Upper lobe of left lung (tissue), 4 donors: Measurements from ENCODE around the gene CMC2.

Source experiments
- EP300 ChIP-seq, 4 donors: sonication (generic); formaldehyde crosslinking; IDR thresholded peaks; one replicate each; pipeline ENCODE4 v1.5.1; 2017; ENCODE audit warnings: antibody characterized with exemption in 4 of 4, control low read depth in 2 of 4
- POLR2A ChIP-seq, 4 donors: fragments of 450-650 bp; IDR thresholded peaks; one replicate each; pipeline ENCODE4 v1.5.1; 2016 to 2017; ENCODE audit warnings: antibody characterized with exemption in 4 of 4, mild to moderate bottlenecking in 2 of 4
- TF ChIP-seq, protein P1 (sequence below), 6 experiments: fragments of 450-650 bp in 4 of 6; fragments of 200-600 bp in 2 of 6; sonication (generic) in 2 of 6; IDR thresholded peaks; one replicate each; pipeline ENCODE4 v1.5.1; 2016 to 2019; ENCODE audit warnings: antibody characterized with exemption in 6 of 6

DNA sequence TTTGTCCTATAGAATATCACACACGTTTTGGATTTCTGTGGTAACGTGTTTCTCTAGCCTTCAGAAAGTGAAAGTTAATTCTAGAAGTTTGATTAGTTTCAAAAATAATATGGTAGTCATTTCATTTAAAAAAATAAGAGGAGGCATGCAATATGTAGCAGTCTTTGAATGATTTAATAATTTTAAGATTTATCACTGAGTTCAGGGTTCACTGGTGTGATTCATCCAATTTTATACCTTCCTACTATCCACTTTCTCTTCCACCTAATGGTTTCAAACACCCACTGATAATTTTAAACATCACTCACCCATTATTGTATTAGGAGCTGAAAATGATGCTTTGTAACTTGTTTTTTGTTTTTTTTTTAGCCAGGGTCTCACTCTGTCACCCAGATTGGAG is 42.3 kb downstream of the CMC2 start:
- TF ChIP-seq EP300 (IDR thresholded peaks at IDR 0.05) = no peak
- TF ChIP-seq, protein P1, sequence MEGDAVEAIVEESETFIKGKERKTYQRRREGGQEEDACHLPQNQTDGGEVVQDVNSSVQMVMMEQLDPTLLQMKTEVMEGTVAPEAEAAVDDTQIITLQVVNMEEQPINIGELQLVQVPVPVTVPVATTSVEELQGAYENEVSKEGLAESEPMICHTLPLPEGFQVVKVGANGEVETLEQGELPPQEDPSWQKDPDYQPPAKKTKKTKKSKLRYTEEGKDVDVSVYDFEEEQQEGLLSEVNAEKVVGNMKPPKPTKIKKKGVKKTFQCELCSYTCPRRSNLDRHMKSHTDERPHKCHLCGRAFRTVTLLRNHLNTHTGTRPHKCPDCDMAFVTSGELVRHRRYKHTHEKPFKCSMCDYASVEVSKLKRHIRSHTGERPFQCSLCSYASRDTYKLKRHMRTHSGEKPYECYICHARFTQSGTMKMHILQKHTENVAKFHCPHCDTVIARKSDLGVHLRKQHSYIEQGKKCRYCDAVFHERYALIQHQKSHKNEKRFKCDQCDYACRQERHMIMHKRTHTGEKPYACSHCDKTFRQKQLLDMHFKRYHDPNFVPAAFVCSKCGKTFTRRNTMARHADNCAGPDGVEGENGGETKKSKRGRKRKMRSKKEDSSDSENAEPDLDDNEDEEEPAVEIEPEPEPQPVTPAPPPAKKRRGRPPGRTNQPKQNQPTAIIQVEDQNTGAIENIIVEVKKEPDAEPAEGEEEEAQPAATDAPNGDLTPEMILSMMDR (IDR thresholded peaks at IDR 0.05) = no peak
- no peak for TF ChIP-seq POLR2A (IDR thresholded peaks at IDR 0.05)
